Neural cell (in vitro differentiated cells): ENCODE data around the gene ABCB10. TPM values are rescaled to one million over a fixed set of nuclear protein-coding genes. Genes with fewer than 3 reads are reported as not detected.
"Not testable (repeated sequence)": the region's sequence is repeated elsewhere in the genome, so short reads cannot be mapped to it uniquely, and the experiment has no call there.

Experiments
- H2AFZ ChIP-seq: fragments of 200-600, 300-800 bp; sonication (generic), shearing (Covaris generic); 2 replicates; pipeline ENCODE4 v1.6.0; 2014; ENCODE audit warnings: low read depth, mild to moderate bottlenecking, antibody characterized with exemption, low read length, moderate library complexity
- H3F3A ChIP-seq: fragments of 200-600 bp; shearing (Covaris generic); 2 replicates; pipeline ENCODE4 v1.6.1; 2016; ENCODE audit warnings: mild to moderate bottlenecking, moderate library complexity, mixed read lengths, antibody characterized with exemption, low read length; ENCODE audit not compliant: insufficient read depth, poor library complexity, severe bottlenecking
- H3K27ac ChIP-seq: fragments of 200-600, 300-800 bp; sonication (generic), shearing (Covaris generic); 2 replicates; pipeline ENCODE4 v1.5.1; 2014; ENCODE audit warnings: mild to moderate bottlenecking, low read length, moderate library complexity
- H3K27me3 ChIP-seq: fragments of 300-800, 200-600 bp; sonication (generic), shearing (Covaris generic); 2 replicates; pipeline ENCODE4 v1.6.0; 2014; ENCODE audit warnings: mild to moderate bottlenecking, low read depth, low read length, moderate library complexity; ENCODE audit not compliant: insufficient read depth
- H3K36me3 ChIP-seq: fragments of 300-800, 200-600 bp; sonication (generic), shearing (Covaris generic); 2 replicates; pipeline ENCODE4 v1.5.1; 2014; ENCODE audit warnings: mild to moderate bottlenecking, antibody characterized with exemption, low read length, moderate library complexity; ENCODE audit not compliant: insufficient read depth
- H3K4me2 ChIP-seq: fragments of 300-800, 200-600 bp; sonication (generic), shearing (Covaris generic); 2 replicates; pipeline ENCODE4 v1.6.0; 2014; ENCODE audit warnings: mild to moderate bottlenecking, low read length
- H3K4me3 ChIP-seq: fragments of 300-800, 200-600 bp; sonication (generic), shearing (Covaris generic); 2 replicates; pipeline ENCODE4 v1.5.1; 2014; ENCODE audit warnings: mild to moderate bottlenecking, low read length, moderate library complexity
- H3K79me2 ChIP-seq: fragments of 200-600 bp; shearing (Covaris generic); replicated peaks from 2 replicates; pipeline ENCODE4 v1.6.0; 2014; ENCODE audit warnings: mild to moderate bottlenecking, low read length, moderate library complexity; ENCODE audit not compliant: insufficient read depth
- H3K9ac ChIP-seq: fragments of 300-800, 200-600 bp; sonication (generic), shearing (Covaris generic); 2 replicates; pipeline ENCODE4 v1.6.1; 2016; ENCODE audit warnings: mild to moderate bottlenecking, low read length, mixed read lengths
- H3K9me2 ChIP-seq: fragments of 200-600 bp; shearing (Covaris generic); 2 replicates; pipeline ENCODE4 v1.6.1; 2016; ENCODE audit warnings: mild to moderate bottlenecking, low read length, mixed read lengths; ENCODE audit not compliant: insufficient read depth
- H3K9me3 ChIP-seq: fragments of 200-600, 300-800 bp; sonication (generic), shearing (Covaris generic); 2 replicates; pipeline ENCODE4 v1.6.1; 2016; ENCODE audit warnings: mild to moderate bottlenecking, mixed run types, low read length, moderate library complexity, mixed read lengths
- H4K20me1 ChIP-seq: fragments of 200-600 bp; shearing (Covaris generic); 2 replicates; pipeline ENCODE4 v1.6.1; 2016; ENCODE audit warnings: mild to moderate bottlenecking, mixed run types; ENCODE audit not compliant: insufficient read depth
- CTCF ChIP-seq: fragments of 450-650 bp; IDR thresholded peaks from 2 replicates; pipeline ENCODE4 v1.5.1; 2014; ENCODE audit warnings: antibody characterized with exemption, mild to moderate bottlenecking, moderate library complexity; ENCODE audit not compliant: poor library complexity, severe bottlenecking
- EP300 ChIP-seq: fragments of 450-650 bp; conservative IDR thresholded peaks from 2 replicates; pipeline ENCODE4 v1.6.1; 2014; ENCODE audit warnings: antibody characterized with exemption, mild to moderate bottlenecking, moderate library complexity; ENCODE audit not compliant: poor library complexity, severe bottlenecking
- EZH2 ChIP-seq: fragments of 200-600, 300-800 bp; shearing (Covaris generic), sonication (generic); IDR thresholded peaks from 2 replicates; pipeline ENCODE4 v1.6.1; 2014; ENCODE audit warnings: antibody characterized with exemption, low read length, borderline replicate concordance, mild to moderate bottlenecking; ENCODE audit not compliant: insufficient read depth, poor library complexity, severe bottlenecking
- MXI1 ChIP-seq: fragments of 450-650 bp; conservative IDR thresholded peaks from 2 replicates; pipeline ENCODE4 v1.6.1; 2014; ENCODE audit warnings: antibody characterized with exemption, mild to moderate bottlenecking; ENCODE audit not compliant: poor library complexity, severe bottlenecking
- POLR2AphosphoS5 ChIP-seq: IDR thresholded peaks from 2 replicates; pipeline ENCODE4 v1.6.1; 2012
- RAD21 ChIP-seq: fragments of 450-650 bp; conservative IDR thresholded peaks from 2 replicates; pipeline ENCODE4 v1.6.1; 2014; ENCODE audit warnings: antibody characterized with exemption, mild to moderate bottlenecking, moderate library complexity
- SMC3 ChIP-seq: fragments of 450-650 bp; conservative IDR thresholded peaks from 2 replicates; pipeline ENCODE4 v1.6.1; 2014; ENCODE audit warnings: antibody characterized with exemption, mild to moderate bottlenecking, moderate library complexity; ENCODE audit not compliant: poor library complexity
- TAF1 ChIP-seq: IDR thresholded peaks from 2 replicates; pipeline ENCODE4 v1.6.1; 2012; ENCODE audit warnings: low read depth
- polyA plus RNA-seq: library from polyadenylated mRNA; depleted of rRNA; stranded (reverse); fragments of >200 nt; gene quantifications from 2 replicates; pipeline ENCODE4 v1.2.3, GENCODE V29; 2014
- TF ChIP-seq, protein P1 (sequence below): IDR thresholded peaks from 2 replicates; pipeline ENCODE4 v1.6.1; 2012; ENCODE audit warnings: borderline replicate concordance

The ABCB10 gene
- polyA plus RNA-seq, 1 donor from 2014 or later, result 31.4 TPM

- H2AFZ ChIP-seq, result no peak overlapping the region
- no peak overlapping the region for H3K4me3 ChIP-seq
- no peaks in the 10 kb centered on the region for H3K36me3 ChIP-seq
- TF ChIP-seq SMC3 (no peak), EP300 (no peak), POLR2AphosphoS5 (no peak), EZH2 (no peak)
- TF ChIP-seq, protein P1, sequence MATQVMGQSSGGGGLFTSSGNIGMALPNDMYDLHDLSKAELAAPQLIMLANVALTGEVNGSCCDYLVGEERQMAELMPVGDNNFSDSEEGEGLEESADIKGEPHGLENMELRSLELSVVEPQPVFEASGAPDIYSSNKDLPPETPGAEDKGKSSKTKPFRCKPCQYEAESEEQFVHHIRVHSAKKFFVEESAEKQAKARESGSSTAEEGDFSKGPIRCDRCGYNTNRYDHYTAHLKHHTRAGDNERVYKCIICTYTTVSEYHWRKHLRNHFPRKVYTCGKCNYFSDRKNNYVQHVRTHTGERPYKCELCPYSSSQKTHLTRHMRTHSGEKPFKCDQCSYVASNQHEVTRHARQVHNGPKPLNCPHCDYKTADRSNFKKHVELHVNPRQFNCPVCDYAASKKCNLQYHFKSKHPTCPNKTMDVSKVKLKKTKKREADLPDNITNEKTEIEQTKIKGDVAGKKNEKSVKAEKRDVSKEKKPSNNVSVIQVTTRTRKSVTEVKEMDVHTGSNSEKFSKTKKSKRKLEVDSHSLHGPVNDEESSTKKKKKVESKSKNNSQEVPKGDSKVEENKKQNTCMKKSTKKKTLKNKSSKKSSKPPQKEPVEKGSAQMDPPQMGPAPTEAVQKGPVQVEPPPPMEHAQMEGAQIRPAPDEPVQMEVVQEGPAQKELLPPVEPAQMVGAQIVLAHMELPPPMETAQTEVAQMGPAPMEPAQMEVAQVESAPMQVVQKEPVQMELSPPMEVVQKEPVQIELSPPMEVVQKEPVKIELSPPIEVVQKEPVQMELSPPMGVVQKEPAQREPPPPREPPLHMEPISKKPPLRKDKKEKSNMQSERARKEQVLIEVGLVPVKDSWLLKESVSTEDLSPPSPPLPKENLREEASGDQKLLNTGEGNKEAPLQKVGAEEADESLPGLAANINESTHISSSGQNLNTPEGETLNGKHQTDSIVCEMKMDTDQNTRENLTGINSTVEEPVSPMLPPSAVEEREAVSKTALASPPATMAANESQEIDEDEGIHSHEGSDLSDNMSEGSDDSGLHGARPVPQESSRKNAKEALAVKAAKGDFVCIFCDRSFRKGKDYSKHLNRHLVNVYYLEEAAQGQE, result no peak
- no peaks in the 10 kb centered on the region for H3K79me2 ChIP-seq
- no peak overlapping the region for H3K27ac ChIP-seq
- no peak overlapping the region for H3K4me2 ChIP-seq
- H3K9ac ChIP-seq, result no peak overlapping the region
- no peaks in the 10 kb centered on the region for H3F3A ChIP-seq
- H3K9me2 ChIP-seq, result no peaks in the 10 kb centered on the region
- no peaks in the 10 kb centered on the region for H4K20me1 ChIP-seq
- H3K27me3 ChIP-seq, result no peaks in the 10 kb centered on the region
- no peaks in the 10 kb centered on the region for H3K9me3 ChIP-seq
These were observed 39.4 kb upstream of the ABCB10 start for GRCh38 chr1:229597877-229598276.

DNA sequence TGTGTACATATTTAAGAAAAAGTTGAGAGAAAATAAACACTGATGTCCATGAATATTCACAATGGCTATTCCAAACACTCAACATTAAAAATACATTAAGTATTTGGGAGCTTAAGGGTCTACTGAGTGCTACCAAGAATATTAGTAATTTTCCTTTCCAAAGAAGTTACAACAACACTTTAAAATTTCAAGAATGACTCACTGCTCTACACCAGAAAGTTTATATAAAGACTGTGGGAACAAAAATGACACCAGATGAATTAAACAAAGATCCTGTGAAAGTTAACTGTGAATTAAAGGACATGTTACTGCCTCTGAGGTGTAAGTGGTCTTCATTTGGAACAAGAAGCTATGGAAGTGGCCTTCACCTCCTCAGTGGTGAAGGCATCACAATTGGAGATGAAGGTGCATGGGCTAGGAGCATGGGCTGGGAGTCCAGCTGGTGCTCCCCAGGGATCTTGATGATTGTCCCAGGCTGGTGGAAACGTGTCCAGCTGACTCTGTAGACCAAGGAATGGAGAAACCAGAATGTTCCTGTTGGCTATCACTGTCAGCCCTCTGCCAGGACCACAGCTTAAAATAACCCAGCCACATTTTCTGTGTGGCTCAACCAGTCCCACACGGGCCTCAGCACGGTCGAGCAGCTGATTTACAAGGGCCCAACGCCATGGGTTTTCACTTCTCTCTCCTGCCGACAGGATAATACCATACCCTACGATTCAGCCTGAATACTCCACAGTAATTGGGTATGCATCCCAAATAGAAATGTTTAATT, 38.6 kb upstream of the ABCB10 start:
- Histone ChIP-seq H3K4me2 (no peak overlapping the region), H4K20me1 (no peaks in the 10 kb centered on the region), H3K36me3 (no peaks in the 10 kb centered on the region), H3K9me3 (no peaks in the 10 kb centered on the region), H3K9me2 (no peaks in the 10 kb centered on the region), H3K27me3 (no peaks in the 10 kb centered on the region), H3K79me2 (no peaks in the 10 kb centered on the region), H3K4me3 (no peak overlapping the region), H2AFZ (no peak overlapping the region), H3K27ac (no peak overlapping the region), H3F3A (no peaks in the 10 kb centered on the region), H3K9ac (no peak overlapping the region)
- TF ChIP-seq TAF1, result no peak
- TF ChIP-seq MXI1, result no peak
- TF ChIP-seq POLR2AphosphoS5, result no peak
- no peak for TF ChIP-seq SMC3
- TF ChIP-seq RAD21, result no peak
- TF ChIP-seq, protein P1, result no peak
- TF ChIP-seq EZH2, result no peak
- TF ChIP-seq EP300, result no peak
- no peak for TF ChIP-seq CTCF

GRCh38 chr1:229595876-229596275, 37.4 kb upstream of the ABCB10 start:
- H4K20me1 ChIP-seq, H3K79me2 ChIP-seq, H3K4me2 ChIP-seq, H3K9ac ChIP-seq, H3K9me2 ChIP-seq, H3K4me3 ChIP-seq, H3K9me3 ChIP-seq, H3K27ac ChIP-seq, H3K27me3 ChIP-seq, H2AFZ ChIP-seq, H3F3A ChIP-seq, H3K36me3 ChIP-seq: not testable (repeated sequence)
